ENCODE measurements around the gene OR51D1. TPM values are rescaled to one million over a fixed set of nuclear protein-coding genes. Genes with fewer than 3 reads are reported as not detected.

Gene OR51D1
- total RNA-seq, 1 experiment from 2014 or later = not detected

DNA sequence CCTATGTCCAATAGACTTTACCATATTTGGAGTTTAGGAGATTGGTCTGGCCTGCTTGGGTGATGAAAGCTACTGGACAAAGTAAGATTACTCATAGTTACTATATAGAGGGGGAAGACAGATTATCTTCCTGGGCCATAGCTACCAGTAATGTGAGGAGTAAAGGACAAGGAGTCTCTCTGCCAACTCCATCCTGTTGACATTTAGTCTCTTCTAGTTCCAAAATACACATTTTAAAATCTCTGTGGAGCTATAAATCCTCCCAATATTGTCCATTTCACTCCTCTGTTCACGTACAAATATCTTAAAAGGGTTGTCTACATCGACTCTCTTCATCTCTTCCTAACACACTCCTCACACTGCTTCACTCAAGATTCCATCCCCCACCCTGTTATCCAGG is 1.1 kb upstream of the OR51D1 start:
- Histone ChIP-seq H3K36me3 (ENCODE audit: insufficient read depth, low read length, poor library complexity, severe bottlenecking) (no peaks in the 10 kb centered on the region), H3K27me3 (replicated peaks; ENCODE audit: insufficient read depth, low read depth, low read length, poor library complexity) (peaks cover 9% of the 10 kb centered on the region), H3K4me1 (ENCODE audit: insufficient read depth, low read length, poor library complexity, severe bottlenecking) (no peaks in the 10 kb centered on the region), H3K9me3 (ENCODE audit: low read depth, low read length, poor library complexity, severe bottlenecking) (no peaks in the 10 kb centered on the region), H3K4me3 (ENCODE audit: low read depth, low read length, poor library complexity, severe bottlenecking) (no peak overlapping the region), H3K27ac (ENCODE audit: low read depth, low read length, poor library complexity, severe bottlenecking) (no peak overlapping the region)
- ChIA-PET CTCF (interaction anchor here (0.7 to 0.9 kb wide), 2 partner anchors 12 to 190 kb away, joined by 3 to 10 read pairs; no protein-coding TSS in a partner anchor), POLR2A (ENCODE audit: low non-redundant PET) (no interaction called here)
- no TSS peak for BruUV-seq (replicated peaks)
- intact Hi-C loops (cut with micrococcal nuclease; ENCODE audit: unreplicated experiment) = loop anchor here (2.0 to 10.0 kb wide), 3 partner anchors 191 to 1173 kb away; partner anchors contain the start of gene OR52N2
- TF ChIP-seq, protein P1, sequence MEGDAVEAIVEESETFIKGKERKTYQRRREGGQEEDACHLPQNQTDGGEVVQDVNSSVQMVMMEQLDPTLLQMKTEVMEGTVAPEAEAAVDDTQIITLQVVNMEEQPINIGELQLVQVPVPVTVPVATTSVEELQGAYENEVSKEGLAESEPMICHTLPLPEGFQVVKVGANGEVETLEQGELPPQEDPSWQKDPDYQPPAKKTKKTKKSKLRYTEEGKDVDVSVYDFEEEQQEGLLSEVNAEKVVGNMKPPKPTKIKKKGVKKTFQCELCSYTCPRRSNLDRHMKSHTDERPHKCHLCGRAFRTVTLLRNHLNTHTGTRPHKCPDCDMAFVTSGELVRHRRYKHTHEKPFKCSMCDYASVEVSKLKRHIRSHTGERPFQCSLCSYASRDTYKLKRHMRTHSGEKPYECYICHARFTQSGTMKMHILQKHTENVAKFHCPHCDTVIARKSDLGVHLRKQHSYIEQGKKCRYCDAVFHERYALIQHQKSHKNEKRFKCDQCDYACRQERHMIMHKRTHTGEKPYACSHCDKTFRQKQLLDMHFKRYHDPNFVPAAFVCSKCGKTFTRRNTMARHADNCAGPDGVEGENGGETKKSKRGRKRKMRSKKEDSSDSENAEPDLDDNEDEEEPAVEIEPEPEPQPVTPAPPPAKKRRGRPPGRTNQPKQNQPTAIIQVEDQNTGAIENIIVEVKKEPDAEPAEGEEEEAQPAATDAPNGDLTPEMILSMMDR (conservative IDR thresholded peaks at IDR 0.05; ENCODE audit: low read depth, low read length) = no peak
- TF ChIP-seq EZH2 (IDR thresholded peaks at IDR 0.05; ENCODE audit: borderline replicate concordance, low read depth, low read length, poor library complexity, severe bottlenecking) = no peak
- DNase-seq (ENCODE audit: low spot score) = no peak

DNA sequence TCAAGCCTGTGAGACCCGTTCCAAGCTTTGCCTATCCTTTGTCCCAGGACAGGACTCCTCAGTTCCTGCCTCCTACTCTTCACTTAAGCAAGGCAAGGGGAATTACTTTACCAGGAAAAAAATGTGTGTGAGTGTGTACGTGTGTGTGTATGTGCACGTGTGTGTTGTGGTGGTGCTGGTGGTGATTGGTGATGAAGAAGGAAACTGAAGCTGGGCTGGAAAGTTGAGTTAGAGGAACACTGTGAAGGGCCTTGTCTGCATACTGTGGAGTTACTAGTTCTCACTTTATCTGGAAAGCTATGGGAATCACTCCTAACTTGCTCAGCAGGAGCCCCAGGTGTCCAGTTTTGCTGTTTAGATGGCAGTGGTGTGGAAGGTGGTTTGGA is 378 bp downstream of the OR51D1 start:
- H3K27me3 ChIP-seq (replicated peaks; ENCODE audit: insufficient read depth, low read depth, low read length, poor library complexity) = peaks cover 9% of the 10 kb centered on the region
- no peak for TF ChIP-seq EZH2 (IDR thresholded peaks at IDR 0.05; ENCODE audit: borderline replicate concordance, low read depth, low read length, poor library complexity, severe bottlenecking)
- TF ChIP-seq, protein P1 (conservative IDR thresholded peaks at IDR 0.05; ENCODE audit: low read depth, low read length) = no peak
- intact Hi-C loops (cut with micrococcal nuclease; ENCODE audit: unreplicated experiment) = loop anchor here (1.0 to 10.0 kb wide), 4 partner anchors 189 to 1171 kb away; partner anchors contain the start of gene OR52N2
- no peak overlapping the region for H3K27ac ChIP-seq (ENCODE audit: low read depth, low read length, poor library complexity, severe bottlenecking)
- H3K36me3 ChIP-seq (ENCODE audit: insufficient read depth, low read length, poor library complexity, severe bottlenecking) = no peaks in the 10 kb centered on the region
- H3K4me1 ChIP-seq (ENCODE audit: insufficient read depth, low read length, poor library complexity, severe bottlenecking) = no peaks in the 10 kb centered on the region
- BruUV-seq (replicated peaks) = no TSS peak
- CTCF ChIA-PET = interaction anchor here (0.9 kb wide), 1 partner anchor 43 kb away, joined by 3 read pairs; no protein-coding TSS in a partner anchor
- no peak for DNase-seq (ENCODE audit: low spot score)
- POLR2A ChIA-PET (ENCODE audit: low non-redundant PET) = no interaction called here
- no peaks in the 10 kb centered on the region for H3K9me3 ChIP-seq (ENCODE audit: low read depth, low read length, poor library complexity, severe bottlenecking)
- H3K4me3 ChIP-seq (ENCODE audit: low read depth, low read length, poor library complexity, severe bottlenecking) = no peak overlapping the region

DNA sequence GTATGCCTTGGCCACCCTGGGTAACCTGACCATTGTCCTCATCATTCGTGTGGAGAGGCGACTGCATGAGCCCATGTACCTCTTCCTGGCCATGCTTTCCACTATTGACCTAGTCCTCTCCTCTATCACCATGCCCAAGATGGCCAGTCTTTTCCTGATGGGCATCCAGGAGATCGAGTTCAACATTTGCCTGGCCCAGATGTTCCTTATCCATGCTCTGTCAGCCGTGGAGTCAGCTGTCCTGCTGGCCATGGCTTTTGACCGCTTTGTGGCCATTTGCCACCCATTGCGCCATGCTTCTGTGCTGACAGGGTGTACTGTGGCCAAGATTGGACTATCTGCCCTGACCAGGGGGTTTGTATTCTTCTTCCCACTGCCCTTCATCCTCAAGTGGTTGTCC is 2.7 kb downstream of the OR51D1 start:
- H3K27ac ChIP-seq (ENCODE audit: low read depth, low read length, poor library complexity, severe bottlenecking) = no peak overlapping the region
- no peaks in the 10 kb centered on the region for H3K9me3 ChIP-seq (ENCODE audit: low read depth, low read length, poor library complexity, severe bottlenecking)
- no peak for DNase-seq (ENCODE audit: low spot score)
- H3K27me3 ChIP-seq (replicated peaks; ENCODE audit: insufficient read depth, low read depth, low read length, poor library complexity) = peaks cover 9% of the 10 kb centered on the region
- POLR2A ChIA-PET (ENCODE audit: low non-redundant PET) = no interaction called here
- no TSS peak for BruUV-seq (replicated peaks)
- CTCF ChIA-PET = no interaction called here
- intact Hi-C loops (cut with micrococcal nuclease; ENCODE audit: unreplicated experiment) = loop anchor here (10.0 kb wide), 1 partner anchor 455 kb away; no protein-coding TSS in a partner anchor
- no peak overlapping the region for H3K4me3 ChIP-seq (ENCODE audit: low read depth, low read length, poor library complexity, severe bottlenecking)
- no peaks in the 10 kb centered on the region for H3K36me3 ChIP-seq (ENCODE audit: insufficient read depth, low read length, poor library complexity, severe bottlenecking)
- no peak for TF ChIP-seq EZH2 (IDR thresholded peaks at IDR 0.05; ENCODE audit: borderline replicate concordance, low read depth, low read length, poor library complexity, severe bottlenecking)
- TF ChIP-seq, protein P1 (conservative IDR thresholded peaks at IDR 0.05; ENCODE audit: low read depth, low read length) = no peak
- no peaks in the 10 kb centered on the region for H3K4me1 ChIP-seq (ENCODE audit: insufficient read depth, low read length, poor library complexity, severe bottlenecking)

All from A673 (cell line).